ENCODE data around the gene CRELD1. TPM values are rescaled to one million over a fixed set of nuclear protein-coding genes. Genes with fewer than 3 reads are reported as not detected.
A peak's percentile ranks its signal among the peaks of the same experiment; 100 is the strongest.

Gene CRELD1
- total and polyA plus RNA-seq, 4 donors = 36.1 to 88.5 (median 66.0) TPM

DNA sequence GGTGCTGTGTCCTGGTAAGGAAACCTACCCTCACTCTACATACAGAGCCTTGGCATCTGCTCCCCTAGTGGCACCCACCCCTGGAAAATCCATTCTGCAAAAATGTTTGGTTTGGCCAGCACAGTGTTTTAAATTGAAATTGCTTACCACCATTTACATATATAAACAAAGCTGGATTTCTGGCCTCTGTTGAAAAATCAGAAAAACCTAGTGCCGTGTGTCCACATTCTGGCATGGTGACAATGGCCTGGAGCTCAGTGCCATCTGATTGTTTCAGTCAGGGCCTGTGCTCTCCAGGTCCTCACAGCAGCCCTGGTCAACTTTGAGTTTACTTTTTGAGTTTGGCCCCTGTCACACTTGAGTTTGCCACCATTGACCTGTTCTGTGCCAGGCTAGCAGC is 19.6 kb upstream of the CRELD1 start:
- Histone ChIP-seq H3K4me3 (ENCODE audit: low read depth, low read length) (no peak overlapping the region), H3K9me3 (ENCODE audit: control insufficient read depth, insufficient read depth, low read length) (no peaks in the 10 kb centered on the region), H3K27ac (ENCODE audit: low read depth, low read length) (no peak overlapping the region), H3K27me3 (ENCODE audit: control insufficient read depth, insufficient read depth, low read length) (no peaks in the 10 kb centered on the region), H3K4me1 (ENCODE audit: control insufficient read depth, insufficient read depth, low read length) (peaks cover 37% of the 10 kb centered on the region), H3K36me3 (ENCODE audit: control insufficient read depth, insufficient read depth, low read length) (peaks cover 3% of the 10 kb centered on the region)
- WGBS (ENCODE audit: insufficient coverage) = 62% methylated on average over 1 of the region's 1 CpG
- no peak for DNase-seq (ENCODE audit: low read depth in 4 of 6, low spot score in 6 of 6)

DNA sequence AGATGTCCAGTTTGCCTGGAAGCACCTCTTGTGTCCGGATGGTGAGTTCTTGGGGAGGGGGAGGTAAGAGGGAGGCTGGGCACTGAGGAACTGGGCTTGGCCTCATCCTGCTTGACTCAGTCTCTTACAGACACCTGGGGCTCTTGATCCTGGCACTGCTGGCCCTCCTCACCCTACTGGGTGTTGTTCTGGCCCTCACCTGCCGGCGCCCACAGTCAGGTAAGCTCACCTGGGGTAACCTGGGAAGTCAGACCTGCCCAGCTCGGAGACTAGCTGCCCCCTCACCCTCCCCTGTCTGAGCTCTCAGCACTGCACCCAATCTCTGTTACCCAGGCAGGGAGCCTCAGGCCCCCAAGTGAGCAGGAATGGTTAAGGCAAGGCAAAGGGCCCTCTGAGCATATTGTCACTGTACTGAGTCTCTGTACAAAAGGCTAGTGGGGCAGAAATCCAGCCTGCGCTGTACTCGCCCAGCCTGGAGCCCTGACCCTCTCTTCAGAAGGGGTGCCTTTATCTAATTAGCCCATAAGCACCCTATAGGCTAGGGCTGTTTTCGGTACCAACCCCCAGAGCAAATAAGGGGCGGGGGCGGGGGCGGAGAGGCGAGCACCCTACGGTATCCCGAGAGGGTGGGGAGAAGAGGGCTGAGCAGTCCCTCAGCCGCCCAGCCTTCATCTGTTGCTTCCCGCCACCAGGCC is 18.9 kb upstream of the CRELD1 start:
- peaks cover 37% of the 10 kb centered on the region for H3K4me1 ChIP-seq (ENCODE audit: control insufficient read depth, insufficient read depth, low read length)
- H3K27ac ChIP-seq (ENCODE audit: low read depth, low read length) = peak overlapping the region; percentile 69
- DNase-seq (ENCODE audit: low read depth in 4 of 6, low spot score in 6 of 6) = no peak
- peak overlapping the region; percentile 31 for H3K4me3 ChIP-seq (ENCODE audit: low read depth, low read length)
- 33% methylated on average over 11 of the region's 15 CpGs for WGBS (ENCODE audit: insufficient coverage)
- no peaks in the 10 kb centered on the region for H3K9me3 ChIP-seq (ENCODE audit: control insufficient read depth, insufficient read depth, low read length)
- peaks cover 3% of the 10 kb centered on the region for H3K36me3 ChIP-seq (ENCODE audit: control insufficient read depth, insufficient read depth, low read length)
- H3K27me3 ChIP-seq (ENCODE audit: control insufficient read depth, insufficient read depth, low read length) = no peaks in the 10 kb centered on the region

GRCh38 chr3:9915254-9916141 is 18.1 kb upstream of the CRELD1 start:
- Histone ChIP-seq H3K27ac (ENCODE audit: low read depth, low read length) (peak overlapping the region; percentile 91), H3K27me3 (ENCODE audit: control insufficient read depth, insufficient read depth, low read length) (no peaks in the 10 kb centered on the region), H3K4me3 (ENCODE audit: low read depth, low read length) (peak overlapping the region; percentile 54), H3K9me3 (ENCODE audit: control insufficient read depth, insufficient read depth, low read length) (no peaks in the 10 kb centered on the region), H3K36me3 (ENCODE audit: control insufficient read depth, insufficient read depth, low read length) (peaks cover 6% of the 10 kb centered on the region), H3K4me1 (ENCODE audit: control insufficient read depth, insufficient read depth, low read length) (peaks cover 37% of the 10 kb centered on the region)
- WGBS (ENCODE audit: insufficient coverage) = under 1% methylated on average over 92 of the region's 99 CpGs
- DNase-seq (ENCODE audit: low read depth in 4 of 6, low spot score in 6 of 6) = peak in 3 of 6 donors; percentile 26 to 80 (median 78)

- H3K27ac ChIP-seq (ENCODE audit: low read depth, low read length) = peak overlapping the region; percentile 91
- WGBS (ENCODE audit: insufficient coverage) = 53% methylated on average over 4 of the region's 7 CpGs
- H3K36me3 ChIP-seq (ENCODE audit: control insufficient read depth, insufficient read depth, low read length) = peaks cover 7% of the 10 kb centered on the region
- H3K27me3 ChIP-seq (ENCODE audit: control insufficient read depth, insufficient read depth, low read length) = no peaks in the 10 kb centered on the region
- H3K4me1 ChIP-seq (ENCODE audit: control insufficient read depth, insufficient read depth, low read length) = peaks cover 37% of the 10 kb centered on the region
- H3K4me3 ChIP-seq (ENCODE audit: low read depth, low read length) = peak overlapping the region; percentile 57
- DNase-seq (ENCODE audit: low read depth in 4 of 6, low spot score in 6 of 6) = peak in 1 of 6 donors; percentile 75
- H3K9me3 ChIP-seq (ENCODE audit: control insufficient read depth, insufficient read depth, low read length) = no peaks in the 10 kb centered on the region
Measured at GRCh38 chr3:9916346-9916733, 17.3 kb upstream of the CRELD1 start.

- H3K9me3 ChIP-seq (ENCODE audit: control insufficient read depth, insufficient read depth, low read length) = no peaks in the 10 kb centered on the region
- WGBS (ENCODE audit: insufficient coverage) = 33% methylated on average over 16 of the region's 19 CpGs
- H3K36me3 ChIP-seq (ENCODE audit: control insufficient read depth, insufficient read depth, low read length) = peaks cover 7% of the 10 kb centered on the region
- H3K4me1 ChIP-seq (ENCODE audit: control insufficient read depth, insufficient read depth, low read length) = peaks cover 37% of the 10 kb centered on the region
- no peaks in the 10 kb centered on the region for H3K27me3 ChIP-seq (ENCODE audit: control insufficient read depth, insufficient read depth, low read length)
- peak within 1 kb of the TSS; percentile 57 for H3K4me3 ChIP-seq (ENCODE audit: low read depth, low read length)
- H3K27ac ChIP-seq (ENCODE audit: low read depth, low read length) = peak within 1 kb of the TSS; percentile 91
- peak in 2 of 6 donors; percentile 45 to 86 for DNase-seq (ENCODE audit: low read depth in 4 of 6, low spot score in 6 of 6)
Measured at GRCh38 chr3:9916734-9917680, 16.6 kb upstream of the CRELD1 start, which contains the start of gene IL17RC. IL17RC (plus strand) TSS chr3:9917098; CDS start chr3:9917316, 218 bp downstream.

DNA sequence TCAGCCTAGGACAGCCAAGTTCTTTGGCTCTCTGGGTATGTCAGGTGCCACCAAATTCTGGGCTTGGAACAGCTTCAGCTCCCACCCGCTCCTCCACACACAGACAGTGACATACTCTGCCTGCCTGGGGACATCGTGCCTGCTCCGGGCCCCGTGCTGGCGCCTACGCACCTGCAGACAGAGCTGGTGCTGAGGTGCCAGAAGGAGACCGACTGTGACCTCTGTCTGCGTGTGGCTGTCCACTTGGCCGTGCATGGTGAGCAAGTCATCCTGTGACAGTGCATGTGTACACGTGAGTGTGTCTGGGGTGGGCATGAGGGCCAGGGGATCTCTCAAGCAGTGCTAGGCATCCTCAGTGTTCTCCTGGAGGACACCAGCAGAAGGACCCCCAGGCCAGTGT is 15.8 kb upstream of the CRELD1 start:
- Histone ChIP-seq H3K27me3 (ENCODE audit: control insufficient read depth, insufficient read depth, low read length) (no peaks in the 10 kb centered on the region), H3K4me1 (ENCODE audit: control insufficient read depth, insufficient read depth, low read length) (peaks cover 37% of the 10 kb centered on the region), H3K27ac (ENCODE audit: low read depth, low read length) (no peak overlapping the region), H3K36me3 (ENCODE audit: control insufficient read depth, insufficient read depth, low read length) (peaks cover 7% of the 10 kb centered on the region), H3K9me3 (ENCODE audit: control insufficient read depth, insufficient read depth, low read length) (no peaks in the 10 kb centered on the region), H3K4me3 (ENCODE audit: low read depth, low read length) (no peak overlapping the region)
- WGBS (ENCODE audit: insufficient coverage) = 95% methylated on average over 10 of the region's 10 CpGs
- no peak for DNase-seq (ENCODE audit: low read depth in 4 of 6, low spot score in 6 of 6)

DNA sequence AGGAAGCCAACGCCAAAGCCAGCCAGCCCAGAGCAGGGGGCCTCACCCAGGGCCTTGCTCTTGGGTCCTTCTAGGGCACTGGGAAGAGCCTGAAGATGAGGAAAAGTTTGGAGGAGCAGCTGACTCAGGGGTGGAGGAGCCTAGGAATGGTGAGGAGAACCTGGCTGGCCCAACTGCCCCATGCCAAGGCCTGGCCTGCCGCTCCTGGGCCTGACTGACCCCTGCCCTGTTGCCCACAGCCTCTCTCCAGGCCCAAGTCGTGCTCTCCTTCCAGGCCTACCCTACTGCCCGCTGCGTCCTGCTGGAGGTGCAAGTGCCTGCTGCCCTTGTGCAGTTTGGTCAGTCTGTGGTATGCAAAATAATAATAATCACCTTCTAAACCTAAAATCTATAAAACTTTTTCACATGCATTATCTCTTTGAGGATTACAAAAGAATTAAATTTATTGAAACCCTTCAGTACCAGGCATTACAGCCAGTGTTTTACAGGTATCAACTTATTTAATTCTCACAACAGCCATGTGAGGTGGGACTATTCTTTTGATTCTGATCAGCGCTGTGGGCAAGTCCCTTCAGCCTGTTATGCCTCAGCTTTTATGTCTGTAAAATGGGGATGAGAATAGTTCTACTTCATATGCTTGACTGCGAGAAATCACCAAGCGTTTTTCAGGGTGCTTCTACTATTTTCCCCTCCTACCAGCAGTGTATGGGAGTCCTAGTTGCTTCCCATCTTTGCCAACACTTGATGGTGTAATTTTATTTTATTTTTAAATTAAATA is 15.2 kb upstream of the CRELD1 start:
- DNase-seq (ENCODE audit: low read depth in 4 of 6, low spot score in 6 of 6) = no peak
- no peaks in the 10 kb centered on the region for H3K27me3 ChIP-seq (ENCODE audit: control insufficient read depth, insufficient read depth, low read length)
- peaks cover 37% of the 10 kb centered on the region for H3K4me1 ChIP-seq (ENCODE audit: control insufficient read depth, insufficient read depth, low read length)
- 94% methylated on average over 3 of the region's 8 CpGs for WGBS (ENCODE audit: insufficient coverage)
- no peak overlapping the region for H3K27ac ChIP-seq (ENCODE audit: low read depth, low read length)
- H3K36me3 ChIP-seq (ENCODE audit: control insufficient read depth, insufficient read depth, low read length) = peaks cover 7% of the 10 kb centered on the region
- no peak overlapping the region for H3K4me3 ChIP-seq (ENCODE audit: low read depth, low read length)
- H3K9me3 ChIP-seq (ENCODE audit: control insufficient read depth, insufficient read depth, low read length) = no peaks in the 10 kb centered on the region

DNA sequence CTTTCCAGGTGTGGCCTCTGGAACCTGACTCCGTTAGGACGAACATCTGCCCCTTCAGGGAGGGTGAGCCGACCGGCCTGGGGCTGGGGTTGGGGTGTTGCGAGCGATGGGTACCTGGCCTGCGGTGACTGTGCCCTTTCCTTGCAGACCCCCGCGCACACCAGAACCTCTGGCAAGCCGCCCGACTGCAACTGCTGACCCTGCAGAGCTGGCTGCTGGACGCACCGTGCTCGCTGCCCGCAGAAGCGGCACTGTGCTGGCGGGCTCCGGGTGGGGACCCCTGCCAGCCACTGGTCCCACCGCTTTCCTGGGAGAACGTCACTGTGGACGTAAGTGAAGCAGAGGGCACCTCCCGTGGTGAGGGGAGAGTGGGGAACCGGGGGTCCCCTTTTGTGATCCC is 5.5 kb upstream of the CRELD1 start:
- Histone ChIP-seq H3K4me1 (ENCODE audit: control insufficient read depth, insufficient read depth, low read length) (peaks cover 11% of the 10 kb centered on the region), H3K36me3 (ENCODE audit: control insufficient read depth, insufficient read depth, low read length) (peaks cover 10% of the 10 kb centered on the region), H3K27me3 (ENCODE audit: control insufficient read depth, insufficient read depth, low read length) (no peaks in the 10 kb centered on the region), H3K9me3 (ENCODE audit: control insufficient read depth, insufficient read depth, low read length) (no peaks in the 10 kb centered on the region), H3K4me3 (ENCODE audit: low read depth, low read length) (no peak overlapping the region), H3K27ac (ENCODE audit: low read depth, low read length) (no peak overlapping the region)
- no peak for DNase-seq (ENCODE audit: low read depth in 4 of 6, low spot score in 6 of 6)
- 95% methylated on average over 20 of the region's 23 CpGs for WGBS (ENCODE audit: insufficient coverage)
